HG03066 (cell line): ENCODE data around the gene PRR5.

Experiments
- ATAC-seq: cut with Tn5 transposase; IDR thresholded peaks from one replicate; pipeline ENCODE4 v1.9.1; 2021; ENCODE audit warnings: low read depth; ENCODE audit not compliant: unreplicated experiment

Gene PRR5

DNA sequence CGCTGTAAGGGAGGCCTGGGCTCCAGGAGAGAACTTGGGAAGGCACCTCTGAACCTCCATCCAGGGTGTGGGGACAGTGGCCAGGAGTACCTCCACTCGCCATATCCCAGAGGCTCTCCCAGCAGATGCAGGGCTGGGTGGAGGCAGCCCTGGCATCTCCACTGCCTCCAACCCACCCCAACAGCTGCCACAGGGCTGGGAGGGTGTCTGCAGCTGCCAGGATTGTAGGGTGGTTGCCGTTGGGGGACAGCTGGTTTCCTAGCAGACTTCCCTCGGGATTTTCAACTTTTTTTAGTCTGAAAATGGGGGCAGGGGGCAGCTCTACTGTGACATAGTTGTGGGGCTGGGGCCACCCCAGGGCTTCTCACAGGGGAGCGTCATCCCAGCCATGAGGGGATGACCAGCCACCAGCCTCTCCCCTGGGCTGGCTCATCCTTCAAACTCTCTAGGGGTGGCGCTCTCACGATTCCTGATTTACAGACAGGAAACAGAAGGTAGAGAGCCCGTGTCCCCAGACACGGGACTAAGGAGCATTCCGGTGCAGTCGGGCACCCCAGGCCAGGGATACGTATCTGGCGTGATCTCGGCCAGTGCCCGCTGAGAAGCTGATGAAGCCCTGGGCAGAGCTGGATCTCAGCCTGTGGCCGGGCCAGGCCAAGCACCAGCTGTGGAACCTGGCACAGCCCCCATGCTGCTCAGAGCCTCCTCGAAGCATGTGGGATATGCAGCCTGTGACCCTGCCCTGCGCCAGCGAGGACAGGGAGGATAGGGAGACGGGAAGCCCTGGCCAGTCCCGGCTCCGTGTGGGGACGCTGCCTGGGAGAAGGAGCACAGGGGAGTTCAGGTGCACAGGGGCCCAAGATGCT lies 9.9 kb downstream of the PRR5 start:
- ATAC-seq = no peak

- no peak for ATAC-seq
Observed at GRCh38 chr22:44712962-44713361, 11.0 kb downstream of the PRR5 start.

DNA sequence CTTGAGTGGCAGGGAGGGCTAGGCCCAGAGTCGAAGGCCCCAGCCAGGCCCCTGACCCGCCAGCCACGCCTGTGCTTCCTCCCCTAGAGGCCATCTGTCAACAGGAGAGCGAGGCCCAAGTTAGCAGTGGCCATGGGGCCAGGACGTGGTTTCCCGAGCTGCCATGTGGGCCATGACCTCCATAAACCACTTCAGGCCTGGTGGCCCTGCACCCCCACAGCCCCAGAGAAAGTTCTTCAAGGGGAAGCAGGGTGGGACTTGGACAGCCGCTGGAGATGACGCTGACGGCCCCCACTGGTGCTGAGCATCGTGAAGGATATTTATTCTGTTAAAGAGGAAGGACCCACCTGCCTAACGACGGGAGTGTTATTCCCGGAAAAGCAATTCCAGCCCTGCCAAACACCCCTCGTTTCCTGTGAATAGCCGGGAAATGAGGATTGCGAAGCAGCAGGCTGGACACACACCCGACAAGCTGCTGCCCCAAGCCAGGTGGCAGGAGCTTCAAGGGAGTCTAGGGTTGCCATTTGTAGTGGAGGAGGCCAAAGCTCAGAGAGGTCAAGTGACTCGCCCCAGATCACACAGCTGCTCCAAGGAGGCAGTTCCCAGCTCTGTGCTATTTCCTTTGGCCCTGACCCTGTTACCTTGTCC lies 12.8 kb downstream of the PRR5 start:
- ATAC-seq = no peak

- no peak for ATAC-seq
Observed at GRCh38 chr22:44718418-44718817, 16.4 kb downstream of the PRR5 start.

- no peak for ATAC-seq
Observed at GRCh38 chr22:44719586-44720368, 17.8 kb downstream of the PRR5 start.

- no peak for ATAC-seq
Observed at GRCh38 chr22:44721213-44721612, 19.2 kb downstream of the PRR5 start.

GRCh38 chr22:44722611-44723010 lies 20.6 kb downstream of the PRR5 start:
- ATAC-seq = no peak

DNA sequence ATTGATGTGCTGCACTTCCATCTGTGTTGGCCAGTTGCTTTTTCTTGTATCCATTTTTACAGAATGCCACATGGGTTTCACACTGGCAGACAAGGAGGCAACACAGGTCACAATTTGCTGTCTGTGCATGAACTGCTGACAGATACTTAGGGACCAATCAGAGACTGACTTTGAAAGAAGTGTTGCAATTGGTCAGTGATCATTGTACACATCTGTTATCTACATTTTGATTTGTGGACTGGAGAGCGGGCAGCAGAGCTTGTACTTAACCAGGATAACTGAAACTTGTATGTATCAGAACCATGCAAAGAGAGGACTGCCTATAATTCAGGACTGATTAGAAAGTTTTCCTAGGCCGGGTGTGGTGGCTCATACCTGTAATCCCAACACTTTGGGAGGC lies 21.8 kb downstream of the PRR5 start:
- no peak for ATAC-seq

DNA sequence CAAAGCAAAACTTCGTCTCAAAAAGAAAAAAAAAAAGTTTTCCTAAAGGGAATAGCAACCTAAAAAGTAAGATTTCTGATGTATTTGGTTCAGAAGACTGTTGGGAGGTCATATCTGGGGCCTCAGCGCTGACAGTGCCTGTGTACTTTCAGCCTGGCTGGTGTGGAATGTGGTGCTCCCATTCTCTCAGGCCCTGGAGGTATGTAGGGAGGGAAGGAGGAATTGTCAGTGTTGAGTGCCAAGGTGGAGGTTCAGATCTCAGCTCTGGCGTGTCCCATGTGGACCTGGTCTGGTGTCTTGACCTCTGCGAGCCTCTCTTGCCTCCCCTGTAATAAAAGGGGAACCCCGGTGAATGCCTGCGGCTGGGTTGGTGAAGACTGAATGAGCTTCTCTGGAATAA lies 22.4 kb downstream of the PRR5 start:
- ATAC-seq = no peak

- no peak for ATAC-seq
Observed at GRCh38 chr22:44724859-44725258, 22.9 kb downstream of the PRR5 start.

DNA sequence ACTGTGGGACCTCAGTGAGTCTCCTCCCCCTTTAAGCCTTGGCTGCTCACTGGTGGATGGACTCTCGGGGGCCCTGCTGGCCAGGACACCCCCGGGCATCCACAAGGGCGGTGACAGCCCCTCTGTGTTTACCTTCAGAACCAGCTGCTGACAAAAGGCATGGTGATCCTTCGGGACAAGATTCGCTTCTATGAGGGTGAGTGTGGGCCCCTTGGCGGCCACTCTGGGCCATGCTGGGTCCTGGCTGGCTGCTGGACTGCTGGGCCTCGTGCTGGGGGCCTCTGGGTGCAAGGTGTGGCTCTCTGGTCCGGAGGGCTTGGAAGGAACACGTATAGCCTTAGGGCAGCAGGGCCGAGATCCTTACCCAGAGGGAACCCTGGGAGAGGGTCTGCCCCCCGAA lies 24.4 kb downstream of the PRR5 start:
- no peak for ATAC-seq

DNA sequence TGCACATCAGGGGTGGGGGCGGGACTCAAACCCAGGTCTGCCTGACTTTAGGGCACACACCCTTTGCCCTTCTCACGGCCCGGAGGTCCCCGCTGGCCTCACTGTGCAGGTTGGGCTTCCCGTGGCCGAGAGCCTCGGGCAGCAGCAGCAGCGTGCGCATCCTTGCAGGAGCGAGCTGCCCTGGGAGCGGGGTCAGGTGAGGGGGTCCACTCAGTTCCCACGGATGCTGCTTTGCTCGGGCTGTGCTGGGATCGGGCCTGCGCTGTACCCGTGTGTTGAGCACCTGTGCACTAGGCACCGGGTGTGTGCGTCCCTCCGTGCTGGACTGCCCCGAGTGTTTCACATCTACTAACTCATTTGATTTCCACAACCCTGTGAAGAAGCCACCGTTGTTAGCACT lies 25.1 kb downstream of the PRR5 start:
- no peak for ATAC-seq

DNA sequence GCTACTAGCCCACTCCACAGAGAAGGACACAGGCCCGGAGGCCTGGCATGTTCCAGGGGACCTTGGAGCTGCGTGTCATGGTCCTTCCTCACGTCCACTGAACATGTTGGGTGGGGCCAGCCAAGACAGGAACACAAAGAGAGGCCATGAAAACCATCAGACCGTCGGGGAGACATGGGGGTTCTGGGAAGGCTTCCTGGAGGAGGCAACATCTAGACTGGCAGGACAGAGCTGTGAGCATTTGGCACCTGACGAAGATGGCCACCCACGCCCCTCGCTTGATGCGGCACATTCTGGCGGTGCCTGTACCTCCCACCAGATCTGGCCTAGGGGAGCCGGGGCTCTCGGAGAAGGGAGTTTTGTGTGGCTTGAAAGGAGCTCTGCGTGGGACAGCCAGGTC lies 25.7 kb downstream of the PRR5 start:
- no peak for ATAC-seq

- ATAC-seq = no peak
Observed at GRCh38 chr22:44728761-44729324, 26.8 kb downstream of the PRR5 start.

GRCh38 chr22:44729391-44730021 lies 27.5 kb downstream of the PRR5 start:
- no peak for ATAC-seq

DNA sequence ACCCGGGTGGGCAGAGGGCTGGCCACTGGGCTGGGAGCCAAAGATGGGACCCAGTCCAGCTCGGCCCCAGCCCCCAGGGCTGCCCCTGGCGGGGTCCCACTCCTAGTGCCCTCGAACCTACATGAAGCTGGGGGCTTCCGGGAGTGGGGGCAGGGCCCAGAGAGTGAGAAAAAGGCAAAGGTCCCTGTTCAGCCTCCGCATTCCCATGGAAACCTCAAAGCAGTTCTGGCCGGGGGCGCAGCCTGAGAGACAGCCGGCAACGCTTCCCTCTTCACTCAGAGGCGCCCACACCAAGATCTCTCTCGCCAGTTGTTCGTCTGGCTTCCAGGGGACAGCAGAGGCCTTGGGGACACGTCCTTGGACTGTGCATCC lies 28.0 kb downstream of the PRR5 start:
- no peak for ATAC-seq

DNA sequence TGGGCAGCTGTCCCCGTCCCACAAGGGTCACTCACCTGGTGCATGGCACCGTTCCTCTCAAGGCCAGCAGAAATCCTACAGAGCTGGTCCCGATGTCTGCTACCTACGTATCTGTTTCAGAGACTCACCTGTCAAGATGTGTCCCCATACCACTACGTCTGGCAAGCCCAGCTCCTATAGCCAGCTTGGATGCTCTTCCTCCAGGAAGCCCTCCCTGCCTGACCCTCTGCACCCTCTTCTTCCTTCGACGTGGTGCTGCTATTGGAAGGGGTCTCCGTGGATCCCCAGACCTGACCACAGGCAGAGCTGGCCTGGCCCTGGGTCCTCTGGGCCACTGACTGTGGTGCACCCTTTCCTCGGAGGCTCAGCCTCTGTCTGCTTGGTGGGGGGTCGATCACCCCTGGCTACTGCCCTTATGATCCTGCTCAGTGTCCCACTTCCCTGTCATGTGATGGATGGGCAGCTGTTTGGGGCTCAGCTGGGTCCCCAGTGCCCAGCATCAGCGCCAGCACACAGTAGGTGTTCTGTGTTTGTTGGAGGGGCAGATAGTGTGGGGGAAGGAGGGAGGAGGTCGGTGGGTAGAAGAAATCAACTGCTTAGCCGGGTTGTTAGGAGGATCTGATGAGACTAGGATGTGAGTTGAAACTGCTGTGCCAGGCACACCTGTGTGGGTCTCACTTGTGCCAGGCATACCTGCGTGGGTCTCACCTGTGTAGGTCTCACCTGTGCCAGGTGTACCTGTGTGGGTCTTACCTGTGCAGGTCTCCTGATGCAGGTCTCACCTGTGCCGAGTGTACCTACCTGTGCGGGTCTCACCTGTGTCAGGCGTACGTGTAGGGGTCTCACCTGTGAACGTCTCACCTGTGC lies 28.7 kb downstream of the PRR5 start:
- ATAC-seq = no peak

DNA sequence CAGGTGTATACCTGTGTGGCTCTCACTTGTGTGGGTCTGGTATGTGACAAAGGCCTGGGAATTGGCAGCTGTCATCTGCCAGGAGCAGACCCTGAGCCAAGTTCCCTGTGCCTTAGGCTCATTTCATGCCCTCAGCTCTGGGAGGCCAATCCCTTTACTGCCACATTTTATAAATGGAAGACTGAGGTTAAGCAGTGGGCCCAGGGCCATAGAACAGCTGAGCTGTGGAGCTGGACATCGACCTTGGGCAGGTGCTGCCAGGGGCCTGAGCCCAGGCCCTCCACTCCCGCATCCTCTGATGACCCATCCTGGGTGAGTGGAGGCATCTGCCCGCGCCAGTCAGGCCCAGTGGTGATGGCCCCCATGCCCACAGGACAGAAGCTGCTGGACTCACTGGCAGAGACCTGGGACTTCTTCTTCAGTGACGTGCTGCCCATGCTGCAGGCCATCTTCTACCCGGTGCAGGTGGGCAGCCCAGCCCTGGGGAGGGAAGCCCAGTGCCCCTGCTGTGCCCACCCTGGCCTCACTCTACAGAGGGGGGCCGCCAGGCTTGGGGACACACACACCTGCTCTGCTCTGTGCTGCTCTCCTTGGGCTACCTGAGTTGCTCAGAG lies 29.5 kb downstream of the PRR5 start:
- no peak for ATAC-seq

- no peak for ATAC-seq
Observed at GRCh38 chr22:44732017-44732561, 30.1 kb downstream of the PRR5 start.
